Endodermal cell (in vitro differentiated cells): ENCODE data around the gene SLC17A2. TPM values are rescaled to one million over a fixed set of nuclear protein-coding genes. Genes with fewer than 3 reads are reported as not detected.

Experiments
- DNase-seq: peaks from one replicate; pipeline ENCODE4 v3.0.0-alpha.2; 2017
- H3K27ac ChIP-seq: 2 replicates; pipeline ENCODE4 v1.5.1; 2013; ENCODE audit warnings: mild to moderate bottlenecking, low read depth, low read length, moderate library complexity
- H3K27me3 ChIP-seq: 2 replicates; pipeline ENCODE4 v1.6.1; 2013; ENCODE audit warnings: mild to moderate bottlenecking, low read length, moderate library complexity; ENCODE audit not compliant: insufficient read depth, control insufficient read depth, poor library complexity, severe bottlenecking
- H3K36me3 ChIP-seq: 2 replicates; pipeline ENCODE4 v1.7.0; 2013; ENCODE audit warnings: mild to moderate bottlenecking, low read length, moderate library complexity; ENCODE audit not compliant: control insufficient read depth, insufficient read depth
- H3K4me1 ChIP-seq: one replicate; pipeline ENCODE4 v1.7.0; 2013; ENCODE audit warnings: low read length; ENCODE audit not compliant: control insufficient read depth, insufficient read depth
- H3K4me3 ChIP-seq: 2 replicates; pipeline ENCODE4 v1.5.1; 2013; ENCODE audit warnings: mild to moderate bottlenecking, low read length, moderate library complexity
- H3K9ac ChIP-seq: 2 replicates; pipeline ENCODE4 v1.6.1; 2013; ENCODE audit warnings: mild to moderate bottlenecking, low read length, moderate library complexity; ENCODE audit not compliant: poor library complexity, severe bottlenecking; ENCODE audit errors: extremely low read depth
- H3K9me3 ChIP-seq: 2 replicates; pipeline ENCODE4 v1.6.1; 2013; ENCODE audit warnings: mild to moderate bottlenecking, low read length, moderate library complexity; ENCODE audit not compliant: control insufficient read depth
- H3K27ac Mint-ChIP-seq: 2 replicates; pipeline ENCODE4 v1.8.0; 2020; ENCODE audit warnings: mixed read lengths
- H3K27me3 Mint-ChIP-seq: 2 replicates; pipeline ENCODE4 v1.8.0; 2021; ENCODE audit warnings: mild to moderate bottlenecking, mixed read lengths; ENCODE audit not compliant: insufficient read depth
- H3K36me3 Mint-ChIP-seq: 2 replicates; pipeline ENCODE4 v1.8.0; 2020; ENCODE audit warnings: low read depth, mixed read lengths
- H3K4me1 Mint-ChIP-seq: 2 replicates; pipeline ENCODE4 v1.8.0; 2020; ENCODE audit warnings: mixed read lengths
- H3K4me3 Mint-ChIP-seq: 2 replicates; pipeline ENCODE4 v1.8.0; 2020; ENCODE audit warnings: mild to moderate bottlenecking, moderate library complexity, mixed read lengths
- H3K9me3 Mint-ChIP-seq: 2 replicates; pipeline ENCODE4 v1.8.0; 2020; ENCODE audit warnings: mild to moderate bottlenecking, mixed read lengths
- CTCF ChIP-seq: fragments of 200-600 bp; sonication (generic); conservative IDR thresholded peaks from 2 replicates; pipeline ENCODE4 v1.5.0; 2021; ENCODE audit warnings: antibody characterized with exemption, mild to moderate bottlenecking
- WGBS, 2 experiments: methylation state at CpG; one replicate each; pipeline versions ENCODE4 v1.1.5 to v1.1.7; 2013; ENCODE audit warnings: missing lambda C conversion rate in 2 of 2, mixed read lengths in 1 of 2; ENCODE audit not compliant: insufficient coverage in 1 of 2, insufficient read length in 1 of 2; 5-methylcytosine and 5-hydroxymethylcytosine counted together
- total RNA-seq, 2 donors: library from RNA; stranded (reverse); fragmentation: NEBNext Ultra II Directional in 1 of 2; extraction: Animal tissue kit (Norgen Biotek cat#: 25700) in 1 of 2; gene quantifications; 2 replicates in 1 of 2; 3 replicates in 1 of 2; pipeline ENCODE4 v1.2.1, GENCODE V29; 2021

SLC17A2 gene
- total RNA-seq, 2 donors from 2014 or later: not detected

GRCh38 chr6:25944688-25945574 is 14.4 kb upstream of the SLC17A2 start:
- no peaks in the 10 kb centered on the region for H3K4me1 Mint-ChIP-seq
- no peak for DNase-seq
- Histone ChIP-seq H3K27ac (no peak overlapping the region), H3K9ac (no peak overlapping the region), H3K4me1 (no peaks in the 10 kb centered on the region), H3K4me3 (no peak overlapping the region), H3K27me3 (no peaks in the 10 kb centered on the region), H3K36me3 (no peaks in the 10 kb centered on the region), H3K9me3 (peaks cover 5% of the 10 kb centered on the region)
- H3K36me3 Mint-ChIP-seq: no peaks in the 10 kb centered on the region
- WGBS, 2 experiments: 93 to 97% methylated on average over 5 to 7 of the region's 8 CpGs
- H3K27ac Mint-ChIP-seq: no peak overlapping the region
- TF ChIP-seq CTCF: no peak
- H3K4me3 Mint-ChIP-seq: no peak overlapping the region
- H3K9me3 Mint-ChIP-seq: peaks cover 13% of the 10 kb centered on the region
- no peaks in the 10 kb centered on the region for H3K27me3 Mint-ChIP-seq

- Histone ChIP-seq H3K4me1 (no peaks in the 10 kb centered on the region), H3K9ac (no peak overlapping the region), H3K9me3 (peaks cover 5% of the 10 kb centered on the region), H3K27me3 (no peaks in the 10 kb centered on the region), H3K36me3 (no peaks in the 10 kb centered on the region), H3K4me3 (no peak overlapping the region), H3K27ac (no peak overlapping the region)
- Mint-ChIP-seq H3K4me3 (no peak overlapping the region), H3K27me3 (no peaks in the 10 kb centered on the region), H3K4me1 (no peaks in the 10 kb centered on the region), H3K36me3 (no peaks in the 10 kb centered on the region), H3K27ac (no peak overlapping the region), H3K9me3 (peaks cover 13% of the 10 kb centered on the region)
- no peak for DNase-seq
- WGBS, 2 experiments: 100% methylated on average over 1 of the region's 1 CpG; no CpG with 5 or more reads in 1 of the 2 experiments
- no peak for TF ChIP-seq CTCF
Observed at GRCh38 chr6:25943887-25944286, 13.4 kb upstream of the SLC17A2 start.

GRCh38 chr6:25942561-25943147 is 12.2 kb upstream of the SLC17A2 start:
- Mint-ChIP-seq H3K36me3 (no peaks in the 10 kb centered on the region), H3K27me3 (no peaks in the 10 kb centered on the region), H3K4me3 (no peak overlapping the region), H3K4me1 (no peaks in the 10 kb centered on the region), H3K9me3 (peaks cover 13% of the 10 kb centered on the region), H3K27ac (no peak overlapping the region)
- Histone ChIP-seq H3K4me3 (no peak overlapping the region), H3K9me3 (peaks cover 5% of the 10 kb centered on the region), H3K4me1 (no peaks in the 10 kb centered on the region), H3K27ac (no peak overlapping the region), H3K27me3 (no peaks in the 10 kb centered on the region), H3K9ac (no peak overlapping the region), H3K36me3 (no peaks in the 10 kb centered on the region)
- WGBS, 2 experiments: 68 to 71% methylated on average over 2 of the region's 3 CpGs
- no peak for DNase-seq
- TF ChIP-seq CTCF: peak; percentile 76
